Activated T-cell treated with anti-CD3 and anti-CD28 coated beads, Interleukin-2, amount 50 U/mL, for 24 hours (primary cell): ENCODE measurements around the gene FAM120C.
A peak's percentile ranks its signal among the peaks of the same experiment; 100 is the strongest.

Experiments used
- DNase-seq: peaks from one replicate; pipeline ENCODE4 v3.0.0-alpha.2; 2020
- H3K27ac Mint-ChIP-seq: 2 replicates; pipeline ENCODE4 v1.8.0; 2020; ENCODE audit warnings: mild to moderate bottlenecking, mixed read lengths
- H3K27me3 Mint-ChIP-seq: 2 replicates; pipeline ENCODE4 v1.8.0; 2020; ENCODE audit warnings: mixed read lengths
- H3K36me3 Mint-ChIP-seq: 2 replicates; pipeline ENCODE4 v1.8.0; 2020; ENCODE audit warnings: low read depth, mixed read lengths
- H3K4me1 Mint-ChIP-seq: 2 replicates; pipeline ENCODE4 v1.8.0; 2020; ENCODE audit warnings: low read depth, mixed read lengths
- H3K4me3 Mint-ChIP-seq: 2 replicates; pipeline ENCODE4 v1.8.0; 2020; ENCODE audit warnings: mild to moderate bottlenecking, moderate library complexity, mixed read lengths
- H3K9me3 Mint-ChIP-seq: 2 replicates; pipeline ENCODE4 v1.8.0; 2020; ENCODE audit warnings: mixed read lengths

FAM120C gene, protein sequence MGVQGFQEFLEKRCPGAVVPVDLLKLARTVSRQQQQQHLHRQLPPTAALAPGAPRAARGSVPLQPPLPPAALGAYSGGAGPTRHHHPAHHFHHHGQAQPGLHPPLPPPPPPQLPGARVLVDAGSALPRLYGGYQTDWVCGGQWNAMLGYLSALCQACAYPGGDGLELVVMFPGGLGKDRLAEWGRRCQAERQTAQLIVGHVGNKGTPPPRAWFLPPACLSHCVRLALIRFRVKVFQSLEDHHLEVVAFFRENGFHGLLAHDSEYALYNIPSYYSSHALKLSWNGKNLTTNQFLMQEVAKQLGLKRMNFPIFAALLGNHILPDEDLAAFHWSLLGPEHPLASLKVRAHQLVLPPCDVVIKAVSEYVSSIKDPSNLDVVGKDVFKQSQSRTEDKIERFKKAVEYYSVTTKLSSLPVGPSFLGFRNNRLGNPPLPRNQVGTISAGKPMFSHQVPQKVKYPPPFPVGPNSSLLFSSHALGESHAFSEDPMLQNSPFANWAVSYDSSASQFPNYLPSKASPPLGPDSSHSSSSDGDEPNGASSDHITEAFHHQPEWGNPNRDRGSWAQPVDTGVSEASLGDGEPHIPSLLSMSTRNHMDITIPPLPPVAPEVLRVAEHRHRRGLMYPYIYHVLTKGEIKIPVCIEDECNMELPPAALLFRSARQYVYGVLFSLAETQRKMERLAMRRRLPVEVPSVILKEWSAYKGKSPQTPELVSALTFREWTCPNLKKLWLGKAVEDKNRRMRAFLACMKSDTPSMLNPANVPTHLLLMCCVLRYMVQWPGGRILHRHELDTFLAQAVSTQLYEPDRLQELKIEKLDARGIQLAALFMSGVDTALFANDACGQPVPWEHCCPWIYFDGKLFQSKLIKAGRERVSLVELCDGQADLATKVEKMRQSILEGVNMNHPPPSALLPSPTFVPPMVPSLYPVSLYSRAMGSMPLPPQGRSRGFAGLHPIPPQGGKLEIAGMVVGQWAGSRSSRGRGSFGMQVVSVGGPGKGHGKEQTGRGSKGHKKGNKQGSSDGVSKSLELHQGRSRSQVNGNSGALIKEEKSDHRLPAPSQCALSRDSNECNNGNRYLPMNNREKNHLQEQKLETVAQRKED

DNA sequence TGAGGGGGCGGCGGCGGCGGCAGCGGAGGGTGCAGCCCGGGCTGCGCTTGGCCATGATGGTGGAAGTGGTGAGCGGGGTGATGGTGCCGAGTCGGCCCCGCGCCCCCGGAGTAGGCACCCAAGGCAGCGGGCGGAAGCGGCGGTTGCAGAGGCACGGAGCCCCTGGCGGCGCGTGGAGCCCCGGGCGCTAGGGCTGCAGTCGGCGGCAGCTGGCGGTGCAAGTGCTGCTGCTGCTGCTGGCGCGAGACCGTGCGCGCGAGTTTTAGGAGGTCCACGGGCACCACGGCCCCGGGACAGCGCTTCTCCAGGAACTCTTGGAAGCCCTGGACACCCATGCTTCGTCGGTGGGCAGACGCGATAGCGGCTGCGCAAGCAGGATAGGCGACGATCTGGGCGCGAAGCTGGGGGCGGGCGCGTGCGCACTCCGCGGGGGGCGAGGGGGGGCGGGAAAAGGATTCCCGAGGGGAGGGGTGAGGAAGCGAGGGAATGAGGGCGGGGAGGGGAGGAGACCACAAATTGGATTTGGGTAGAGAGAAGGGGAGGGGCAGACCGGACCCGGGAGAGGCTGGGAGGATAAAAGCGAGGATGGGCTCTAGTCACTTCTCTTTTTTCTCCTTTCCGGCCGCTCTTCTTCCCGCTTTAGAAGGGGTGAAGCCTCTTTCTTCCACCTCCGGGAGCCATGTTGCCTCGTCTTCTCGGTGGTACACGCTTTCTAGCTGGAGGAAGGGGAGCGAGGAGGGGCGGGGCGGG lies at the start of gene FAM120C:
FAM120C (minus strand) TSS at position 391 of the 750 bp plus-strand sequence; CDS start at position 335, 56 bp downstream.
- Mint-ChIP-seq H3K4me3 (peak within 1 kb of the TSS; percentile 71), H3K27me3 (peaks cover 21% of the 10 kb centered on the region), H3K27ac (peak within 1 kb of the TSS; percentile 90), H3K36me3 (peaks cover 38% of the 10 kb centered on the region), H3K9me3 (no peaks in the 10 kb centered on the region), H3K4me1 (peaks cover 36% of the 10 kb centered on the region)
- peak; percentile 81 for DNase-seq

DNA sequence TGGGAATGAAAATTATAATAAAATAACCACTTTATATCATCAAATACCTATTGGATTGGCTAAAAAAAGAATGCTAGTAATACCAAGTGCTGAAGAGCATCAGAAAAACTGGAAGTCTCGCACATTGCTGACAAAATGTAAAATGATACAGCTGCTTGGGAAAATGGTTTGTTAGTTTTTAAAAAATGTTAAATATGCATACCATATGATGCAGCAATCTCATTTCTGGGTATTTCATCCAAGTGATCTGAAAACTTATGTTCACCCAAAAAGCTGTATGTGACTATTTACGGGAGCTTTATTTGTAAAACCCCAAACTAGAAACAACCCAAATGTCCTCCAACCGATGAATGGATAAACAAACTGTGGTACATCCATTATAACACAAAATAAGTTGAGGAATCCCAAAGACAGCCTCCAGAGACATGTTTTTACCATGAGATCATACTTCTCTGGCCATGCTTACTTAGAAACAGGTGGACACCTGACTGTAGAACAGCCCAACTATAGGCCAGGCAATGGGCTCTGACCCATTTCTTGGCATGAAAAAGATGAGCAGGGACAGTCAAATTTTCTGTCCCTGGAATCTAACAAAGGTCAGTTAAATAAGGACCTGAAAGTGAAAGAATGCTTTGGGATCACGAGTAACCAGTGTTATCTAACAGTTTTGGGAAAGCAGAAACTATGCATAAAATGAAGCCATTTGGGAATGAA lies 47.5 kb upstream of the FAM120C start:
- Mint-ChIP-seq H3K4me1 (no peaks in the 10 kb centered on the region), H3K4me3 (no peak overlapping the region), H3K36me3 (no peaks in the 10 kb centered on the region), H3K9me3 (no peaks in the 10 kb centered on the region), H3K27me3 (peaks cover 12% of the 10 kb centered on the region), H3K27ac (no peak overlapping the region)
- DNase-seq = no peak

DNA sequence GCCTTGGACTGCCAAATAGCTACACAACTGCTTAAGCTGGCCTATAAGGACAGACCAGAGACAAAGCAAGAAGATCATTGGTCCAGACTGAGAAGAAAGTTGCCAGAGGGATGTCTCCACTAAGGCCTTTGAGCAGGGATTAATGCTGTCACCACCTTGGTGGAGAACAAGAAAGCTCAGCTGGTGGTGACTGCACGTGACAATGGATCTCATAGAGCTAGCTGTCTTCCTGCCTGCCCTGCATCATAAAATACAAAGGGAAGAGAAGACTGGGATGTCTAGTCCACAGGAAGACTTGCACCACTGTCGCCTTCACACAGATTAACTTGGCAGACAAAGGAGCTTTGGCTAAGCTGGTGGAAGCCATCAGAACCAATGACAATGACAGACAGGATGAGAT lies 40.5 kb upstream of the FAM120C start:
- Mint-ChIP-seq H3K4me3 (no peak overlapping the region), H3K9me3 (no peaks in the 10 kb centered on the region), H3K4me1 (no peaks in the 10 kb centered on the region), H3K36me3 (no peaks in the 10 kb centered on the region), H3K27me3 (peaks cover 7% of the 10 kb centered on the region), H3K27ac (no peak overlapping the region)
- DNase-seq = no peak

DNA sequence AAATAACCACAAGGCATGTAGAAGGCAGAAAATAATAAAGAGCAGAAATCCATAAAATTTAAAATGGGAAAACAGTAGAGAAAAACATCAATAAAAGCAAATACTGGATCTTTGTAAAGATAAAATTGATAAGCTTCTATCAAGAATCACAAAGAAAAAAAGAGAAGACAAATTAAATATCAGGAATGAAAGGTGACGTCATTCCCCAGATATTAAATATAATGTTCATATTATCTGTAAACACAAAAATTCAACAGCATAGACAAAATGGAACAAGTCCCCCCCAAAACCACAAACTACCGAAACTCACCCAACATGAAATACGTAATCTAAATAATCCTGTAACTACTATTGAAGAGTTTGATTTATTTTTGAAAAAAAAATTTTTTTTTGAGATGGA lies 30.5 kb upstream of the FAM120C start:
- no peaks in the 10 kb centered on the region for H3K9me3 Mint-ChIP-seq
- no peak overlapping the region for H3K27ac Mint-ChIP-seq
- H3K27me3 Mint-ChIP-seq = peaks cover 23% of the 10 kb centered on the region
- DNase-seq = no peak
- no peaks in the 10 kb centered on the region for H3K36me3 Mint-ChIP-seq
- H3K4me1 Mint-ChIP-seq = no peaks in the 10 kb centered on the region
- H3K4me3 Mint-ChIP-seq = no peak overlapping the region

GRCh38 chrX:54208531-54208930 lies 25.5 kb upstream of the FAM120C start:
- H3K36me3 Mint-ChIP-seq = no peaks in the 10 kb centered on the region
- no peak overlapping the region for H3K4me3 Mint-ChIP-seq
- no peaks in the 10 kb centered on the region for H3K9me3 Mint-ChIP-seq
- no peak overlapping the region for H3K27ac Mint-ChIP-seq
- H3K27me3 Mint-ChIP-seq = peaks cover 50% of the 10 kb centered on the region
- no peaks in the 10 kb centered on the region for H3K4me1 Mint-ChIP-seq
- DNase-seq = no peak

GRCh38 chrX:54198262-54198661 lies 15.2 kb upstream of the FAM120C start:
- H3K36me3 Mint-ChIP-seq = no peaks in the 10 kb centered on the region
- H3K4me3 Mint-ChIP-seq = no peak overlapping the region
- no peak overlapping the region for H3K27ac Mint-ChIP-seq
- H3K27me3 Mint-ChIP-seq = peaks cover 20% of the 10 kb centered on the region
- DNase-seq = no peak
- no peaks in the 10 kb centered on the region for H3K4me1 Mint-ChIP-seq
- H3K9me3 Mint-ChIP-seq = no peaks in the 10 kb centered on the region

DNA sequence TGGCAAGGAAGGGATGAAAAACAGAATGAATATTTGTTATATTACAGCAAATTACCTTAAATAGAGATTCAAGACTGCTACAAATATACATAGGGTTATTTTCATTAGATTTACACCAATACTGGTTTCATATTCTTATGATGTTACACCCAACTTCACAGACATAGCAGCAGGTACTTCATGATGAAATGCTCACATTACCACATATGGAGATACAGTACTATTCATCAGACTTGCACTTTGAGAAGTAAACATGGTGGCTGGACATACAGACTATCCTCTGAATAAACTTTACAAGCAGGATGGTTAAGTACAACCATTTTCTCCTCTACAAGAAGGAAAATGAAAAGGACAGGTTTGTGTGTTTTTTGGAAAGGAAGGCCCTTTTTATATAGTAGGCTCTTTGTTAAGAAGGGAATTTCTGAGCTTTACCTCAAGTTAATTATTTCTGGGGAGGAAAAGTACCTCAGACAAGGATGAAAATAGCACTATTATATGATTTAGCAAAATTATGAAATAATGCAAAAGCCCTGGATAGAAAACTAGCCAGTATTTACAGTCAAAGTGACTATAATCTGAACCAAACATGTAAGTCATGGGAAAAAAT lies 12.0 kb upstream of the FAM120C start:
- H3K9me3 Mint-ChIP-seq = no peaks in the 10 kb centered on the region
- no peak for DNase-seq
- no peaks in the 10 kb centered on the region for H3K36me3 Mint-ChIP-seq
- no peak overlapping the region for H3K27ac Mint-ChIP-seq
- H3K4me1 Mint-ChIP-seq = no peaks in the 10 kb centered on the region
- H3K4me3 Mint-ChIP-seq = no peak overlapping the region
- peaks cover 21% of the 10 kb centered on the region for H3K27me3 Mint-ChIP-seq

DNA sequence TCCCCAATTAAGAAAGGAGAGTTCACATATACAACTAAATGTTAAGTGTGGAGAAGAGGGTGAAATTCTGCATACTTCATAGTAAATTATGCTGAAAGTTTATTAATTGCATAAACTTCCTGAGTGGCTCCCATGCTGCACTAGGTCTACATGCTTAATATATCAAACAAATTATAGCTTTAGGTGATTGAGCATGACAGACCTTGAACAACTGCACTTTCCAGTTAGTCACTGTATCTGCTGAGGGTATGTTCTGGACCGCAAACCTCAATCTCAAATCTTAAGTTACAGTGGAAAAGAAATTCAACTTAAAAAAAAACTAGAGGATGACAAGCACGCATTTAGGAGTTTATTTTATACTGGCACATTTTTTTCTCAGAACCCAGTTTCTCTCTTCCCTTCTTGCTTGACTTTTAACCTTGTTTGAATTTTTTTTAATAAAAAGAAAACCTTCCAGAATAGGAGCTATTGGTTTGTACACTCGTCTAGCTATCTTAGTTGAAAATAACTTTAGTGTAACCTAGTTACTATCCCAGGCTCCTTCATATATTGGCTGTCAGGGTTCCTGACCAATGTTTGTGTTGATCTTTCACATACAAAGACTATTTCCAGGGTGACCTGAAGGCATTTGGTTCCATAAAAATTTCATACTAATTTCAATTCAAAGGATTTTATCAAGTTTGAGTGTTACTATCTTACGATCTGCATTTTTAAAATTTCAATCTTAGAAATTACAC lies 10.2 kb upstream of the FAM120C start:
- no peak for DNase-seq
- no peak overlapping the region for H3K27ac Mint-ChIP-seq
- H3K36me3 Mint-ChIP-seq = no peaks in the 10 kb centered on the region
- no peak overlapping the region for H3K4me3 Mint-ChIP-seq
- H3K27me3 Mint-ChIP-seq = peaks cover 14% of the 10 kb centered on the region
- no peaks in the 10 kb centered on the region for H3K4me1 Mint-ChIP-seq
- H3K9me3 Mint-ChIP-seq = no peaks in the 10 kb centered on the region

DNA sequence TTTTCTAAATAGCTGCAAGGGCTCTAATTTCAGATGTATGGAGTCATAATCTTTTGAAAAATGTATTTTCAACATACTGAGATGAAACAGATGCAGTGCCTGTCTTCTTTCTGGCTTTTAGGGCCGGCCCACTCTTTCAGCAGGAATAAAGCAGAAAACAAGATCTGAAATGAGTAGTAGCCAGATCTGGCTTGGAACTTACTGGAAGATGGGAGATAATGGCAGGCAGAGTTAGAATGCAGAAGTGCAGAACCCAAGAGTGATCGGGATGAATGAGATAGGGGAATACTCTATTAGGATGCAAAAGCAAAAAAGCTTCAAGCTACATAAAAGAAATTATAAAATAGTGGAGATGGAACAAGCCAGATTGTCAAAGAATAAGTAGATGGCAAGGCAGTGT lies 1.4 kb upstream of the FAM120C start:
- Mint-ChIP-seq H3K4me3 (no peak overlapping the region), H3K9me3 (no peaks in the 10 kb centered on the region), H3K4me1 (peaks cover 25% of the 10 kb centered on the region)

DNA sequence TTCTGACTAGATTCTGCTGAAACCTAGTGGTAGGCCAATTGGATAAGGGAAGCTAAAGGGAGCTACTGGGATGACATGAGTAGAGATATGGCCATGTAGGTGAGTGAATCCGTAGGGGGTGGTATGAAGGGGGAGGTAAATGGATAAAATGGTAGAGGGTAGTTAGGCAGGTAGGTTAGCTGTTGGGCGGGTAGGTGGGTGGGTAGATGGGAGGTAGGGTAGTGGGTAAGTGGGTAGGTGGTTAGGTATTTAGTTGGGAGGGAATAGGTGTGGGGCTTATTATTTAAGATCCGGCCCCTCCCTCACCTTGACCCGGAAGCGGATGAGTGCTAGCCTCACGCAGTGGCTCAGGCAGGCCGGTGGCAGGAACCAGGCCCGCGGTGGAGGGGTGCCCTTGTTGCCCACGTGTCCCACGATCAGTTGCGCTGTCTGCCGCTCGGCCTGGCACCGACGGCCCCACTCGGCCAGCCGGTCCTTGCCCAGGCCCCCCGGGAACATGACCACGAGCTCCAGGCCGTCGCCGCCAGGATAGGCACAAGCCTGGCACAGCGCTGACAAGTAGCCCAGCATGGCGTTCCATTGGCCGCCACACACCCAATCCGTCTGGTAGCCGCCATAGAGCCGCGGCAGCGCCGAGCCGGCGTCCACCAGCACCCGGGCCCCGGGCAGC lies 725 bp downstream of the FAM120C start:
- peak overlapping the region; percentile 88 for H3K27ac Mint-ChIP-seq
- no peaks in the 10 kb centered on the region for H3K9me3 Mint-ChIP-seq
- H3K36me3 Mint-ChIP-seq = peaks cover 43% of the 10 kb centered on the region
- peaks cover 21% of the 10 kb centered on the region for H3K27me3 Mint-ChIP-seq
- H3K4me3 Mint-ChIP-seq = peak overlapping the region; percentile 71
- peak; percentile 78 for DNase-seq
- H3K4me1 Mint-ChIP-seq = peaks cover 42% of the 10 kb centered on the region

More for the DNA sequence above, 1.4 kb upstream of the FAM120C start:
- peaks cover 24% of the 10 kb centered on the region for H3K27me3 Mint-ChIP-seq
- peaks cover 30% of the 10 kb centered on the region for H3K36me3 Mint-ChIP-seq
- no peak for DNase-seq
- no peak overlapping the region for H3K27ac Mint-ChIP-seq

DNA sequence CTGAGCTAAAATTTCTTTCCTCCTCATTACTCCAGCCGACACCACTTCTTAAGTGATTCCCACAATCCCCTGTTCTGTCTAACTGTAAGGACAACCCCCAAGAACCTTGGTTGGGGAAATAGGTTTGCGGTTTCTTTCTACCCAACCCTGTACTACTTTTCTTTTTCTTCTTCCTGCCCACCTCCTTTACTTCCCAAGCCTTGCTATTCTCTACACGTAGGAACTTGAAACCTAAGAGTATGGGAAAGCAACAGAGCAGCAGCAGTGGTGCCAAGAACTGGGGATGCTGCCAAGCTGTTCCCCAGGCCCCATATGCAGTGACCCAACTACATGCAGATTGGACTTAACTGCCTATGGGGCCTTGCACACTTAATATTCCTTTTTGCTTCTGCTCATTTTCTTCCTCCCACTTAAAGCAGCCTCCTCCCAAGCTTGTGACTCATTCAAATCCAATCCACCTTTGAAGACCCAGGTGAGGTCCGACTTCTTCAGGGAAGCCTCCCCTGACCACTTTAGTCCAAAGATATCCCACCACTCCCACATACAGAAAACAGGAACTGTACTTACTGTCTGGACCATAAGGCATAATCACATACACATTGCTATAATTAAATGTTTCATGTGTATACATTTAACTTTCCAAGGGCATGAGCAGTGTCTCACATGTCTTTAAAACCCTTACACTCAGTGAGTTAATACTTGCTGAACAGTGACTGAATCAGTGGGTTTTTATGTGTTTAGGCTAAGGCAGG lies 1.7 kb downstream of the FAM120C start:
- H3K27me3 Mint-ChIP-seq = peaks cover 28% of the 10 kb centered on the region
- peaks cover 49% of the 10 kb centered on the region for H3K4me1 Mint-ChIP-seq
- no peak for DNase-seq
- no peaks in the 10 kb centered on the region for H3K9me3 Mint-ChIP-seq
- peak overlapping the region; percentile 88 for H3K27ac Mint-ChIP-seq
- peaks cover 53% of the 10 kb centered on the region for H3K36me3 Mint-ChIP-seq
- H3K4me3 Mint-ChIP-seq = peak overlapping the region; percentile 71

GRCh38 chrX:54180403-54180802 lies 2.7 kb downstream of the FAM120C start:
- Mint-ChIP-seq H3K36me3 (peaks cover 57% of the 10 kb centered on the region), H3K4me1 (peaks cover 49% of the 10 kb centered on the region), H3K4me3 (peak overlapping the region; percentile 71), H3K27ac (peak overlapping the region; percentile 1), H3K27me3 (peaks cover 28% of the 10 kb centered on the region), H3K9me3 (no peaks in the 10 kb centered on the region)
- DNase-seq = no peak
